ENCODE data around the gene AGBL2.
A peak's percentile ranks its signal among the peaks of the same experiment; 100 is the strongest.
"Not testable (repeated sequence)": the region's sequence is repeated elsewhere in the genome, so short reads cannot be mapped to it uniquely, and the experiment has no call there.

The AGBL2 gene

DNA sequence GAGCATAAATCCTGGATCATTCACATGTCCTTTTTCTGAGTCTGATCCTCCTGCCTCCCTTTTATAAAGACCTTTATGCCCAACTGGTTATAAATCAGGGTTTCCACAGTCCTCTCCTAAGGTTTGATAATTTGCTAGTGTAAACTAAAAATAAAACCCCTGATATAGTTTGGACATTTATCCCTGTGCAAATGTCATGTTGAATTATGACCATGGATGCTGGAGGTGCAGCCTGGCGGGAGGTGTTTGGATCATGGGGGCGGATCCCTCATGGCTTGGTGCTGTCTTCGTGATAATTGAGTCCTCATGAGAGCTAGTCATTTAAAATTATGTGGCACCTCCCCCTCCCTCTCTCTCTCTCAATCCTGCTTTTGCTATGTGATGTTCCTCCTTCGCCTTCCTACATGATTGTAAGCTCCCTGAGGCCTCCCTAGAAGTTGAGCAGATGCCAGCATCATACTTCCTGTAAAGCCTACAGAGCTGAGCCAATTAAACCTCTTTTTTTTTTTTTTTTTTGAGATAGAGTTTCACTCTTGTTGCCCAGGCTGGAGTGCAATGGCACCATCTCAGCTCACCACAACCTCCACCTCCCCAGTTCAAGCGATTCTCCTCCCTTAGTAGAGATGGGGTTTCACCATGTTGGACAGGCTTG is 63.2 kb downstream of the AGBL2 start:
- TF ChIP-seq, protein P1, sequence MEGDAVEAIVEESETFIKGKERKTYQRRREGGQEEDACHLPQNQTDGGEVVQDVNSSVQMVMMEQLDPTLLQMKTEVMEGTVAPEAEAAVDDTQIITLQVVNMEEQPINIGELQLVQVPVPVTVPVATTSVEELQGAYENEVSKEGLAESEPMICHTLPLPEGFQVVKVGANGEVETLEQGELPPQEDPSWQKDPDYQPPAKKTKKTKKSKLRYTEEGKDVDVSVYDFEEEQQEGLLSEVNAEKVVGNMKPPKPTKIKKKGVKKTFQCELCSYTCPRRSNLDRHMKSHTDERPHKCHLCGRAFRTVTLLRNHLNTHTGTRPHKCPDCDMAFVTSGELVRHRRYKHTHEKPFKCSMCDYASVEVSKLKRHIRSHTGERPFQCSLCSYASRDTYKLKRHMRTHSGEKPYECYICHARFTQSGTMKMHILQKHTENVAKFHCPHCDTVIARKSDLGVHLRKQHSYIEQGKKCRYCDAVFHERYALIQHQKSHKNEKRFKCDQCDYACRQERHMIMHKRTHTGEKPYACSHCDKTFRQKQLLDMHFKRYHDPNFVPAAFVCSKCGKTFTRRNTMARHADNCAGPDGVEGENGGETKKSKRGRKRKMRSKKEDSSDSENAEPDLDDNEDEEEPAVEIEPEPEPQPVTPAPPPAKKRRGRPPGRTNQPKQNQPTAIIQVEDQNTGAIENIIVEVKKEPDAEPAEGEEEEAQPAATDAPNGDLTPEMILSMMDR (IDR thresholded peaks at IDR 0.05; ENCODE audit: borderline replicate concordance, insufficient read depth, low read depth, low read length): no peak
- no peak overlapping the region for H3K4me3 ChIP-seq (ENCODE audit: low read depth, low read length)

DNA sequence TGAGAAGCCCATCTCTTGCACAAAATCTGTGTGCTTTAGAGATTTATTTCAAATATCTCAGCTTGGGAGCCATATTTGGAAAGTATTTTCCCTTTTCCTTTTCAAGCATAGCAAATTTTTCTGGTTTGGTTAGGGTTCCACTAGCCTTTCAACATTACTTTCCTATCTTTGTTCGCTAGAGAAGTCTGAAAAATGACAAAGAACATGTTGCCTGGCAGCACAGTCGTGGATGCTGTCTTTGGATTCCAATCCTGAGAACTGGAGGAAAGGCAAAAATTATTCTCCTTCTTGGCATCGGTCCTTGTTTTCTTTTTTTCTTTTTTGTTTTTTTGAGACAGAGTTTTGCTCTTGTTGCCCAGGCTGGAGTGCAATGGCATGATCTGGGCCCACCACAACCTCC is 65.9 kb downstream of the AGBL2 start:
- TF ChIP-seq, protein P1 (IDR thresholded peaks at IDR 0.05; ENCODE audit: borderline replicate concordance, insufficient read depth, low read depth, low read length): no peak
- no peak overlapping the region for H3K4me3 ChIP-seq (ENCODE audit: low read depth, low read length)

DNA sequence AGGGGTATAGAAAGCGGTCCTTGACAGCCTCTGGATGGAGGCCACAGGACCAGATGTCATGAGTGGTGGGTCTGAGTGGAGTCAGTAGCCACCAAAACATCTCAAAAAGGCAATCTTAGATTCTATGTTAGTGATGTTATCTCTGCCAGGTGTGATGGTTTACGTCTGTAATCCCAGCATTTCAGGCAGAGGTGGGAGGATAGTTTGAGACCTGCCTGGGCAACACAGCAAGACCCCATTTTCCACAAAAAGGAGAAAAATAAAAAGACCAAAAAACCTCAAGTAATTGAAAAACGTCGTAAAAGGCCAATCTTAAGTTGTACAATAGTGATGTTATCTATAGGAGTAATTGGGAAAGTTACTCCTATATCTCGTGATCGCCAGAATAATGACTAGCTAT is 69.2 kb downstream of the AGBL2 start:
- TF ChIP-seq, protein P1 (IDR thresholded peaks at IDR 0.05; ENCODE audit: borderline replicate concordance, insufficient read depth, low read depth, low read length): no peak
- H3K4me3 ChIP-seq (ENCODE audit: low read depth, low read length): no peak overlapping the region

DNA sequence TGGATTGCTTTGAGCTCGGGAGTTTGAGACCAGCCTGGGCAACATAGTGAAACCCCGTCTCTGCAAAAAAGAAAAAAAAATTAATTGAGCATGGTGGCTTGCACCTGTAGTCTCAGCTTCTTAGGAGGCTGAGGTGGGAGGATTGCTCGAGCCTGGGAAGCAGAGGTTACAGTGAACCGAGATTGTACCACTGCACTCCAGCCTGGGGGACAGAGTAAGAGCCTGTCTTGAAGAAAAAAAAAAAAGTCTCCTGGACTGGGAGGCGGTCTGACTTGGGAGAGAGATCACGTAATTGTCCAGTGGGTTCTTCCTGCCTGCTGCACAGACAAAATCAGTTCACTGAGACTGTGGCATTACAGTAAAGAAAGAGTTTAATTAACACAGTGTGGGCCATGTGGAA is 69.7 kb downstream of the AGBL2 start:
- TF ChIP-seq, protein P1 (IDR thresholded peaks at IDR 0.05; ENCODE audit: borderline replicate concordance, insufficient read depth, low read depth, low read length): no peak
- no peak overlapping the region for H3K4me3 ChIP-seq (ENCODE audit: low read depth, low read length)

DNA sequence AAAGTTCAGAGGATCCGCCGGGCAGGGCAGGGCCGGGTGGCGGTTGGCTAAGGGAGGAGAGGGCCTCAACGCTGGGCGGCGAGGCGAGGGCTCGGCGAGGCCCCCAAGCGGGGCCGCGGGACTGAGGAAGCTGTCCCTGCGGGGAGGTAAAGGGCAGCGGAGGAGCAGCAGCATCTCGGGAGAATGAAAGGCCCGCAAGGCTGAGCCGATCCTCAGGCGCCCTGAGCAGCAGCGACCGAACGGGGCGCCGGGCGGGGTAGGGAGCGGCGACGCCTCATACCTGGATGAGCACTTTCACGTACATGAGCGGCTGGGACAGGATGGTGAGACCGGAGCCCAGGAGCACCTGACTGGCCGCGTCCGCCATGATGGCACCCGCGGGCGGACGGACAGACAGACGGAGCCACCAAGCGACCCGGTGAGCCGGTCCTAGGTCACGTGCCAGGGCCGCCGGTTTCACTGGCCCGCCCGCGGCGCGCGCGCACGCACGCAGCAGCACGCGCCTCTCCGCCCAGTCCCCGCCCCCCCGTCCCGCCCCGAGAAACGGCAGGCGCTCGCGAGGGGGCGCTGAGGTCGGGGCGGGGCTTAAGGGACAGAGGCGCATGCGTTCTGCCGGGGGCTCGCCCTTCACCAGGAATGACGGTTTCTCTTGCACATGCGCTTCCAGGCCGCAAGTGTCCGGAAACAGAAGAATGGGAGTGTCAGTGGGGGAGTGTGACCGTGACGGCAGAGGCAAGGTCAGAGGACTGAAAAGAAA is 72.9 kb downstream of the AGBL2 start, which contains the start of gene MTCH2:
MTCH2 (minus strand) TSS at position 461 of the 757 bp plus-strand sequence; CDS start at position 367, 94 bp downstream.
- H3K4me3 ChIP-seq (ENCODE audit: low read depth, low read length): peak within 1 kb of the TSS; percentile 65
- TF ChIP-seq, protein P1 (IDR thresholded peaks at IDR 0.05; ENCODE audit: borderline replicate concordance, insufficient read depth, low read depth, low read length): no peak

DNA sequence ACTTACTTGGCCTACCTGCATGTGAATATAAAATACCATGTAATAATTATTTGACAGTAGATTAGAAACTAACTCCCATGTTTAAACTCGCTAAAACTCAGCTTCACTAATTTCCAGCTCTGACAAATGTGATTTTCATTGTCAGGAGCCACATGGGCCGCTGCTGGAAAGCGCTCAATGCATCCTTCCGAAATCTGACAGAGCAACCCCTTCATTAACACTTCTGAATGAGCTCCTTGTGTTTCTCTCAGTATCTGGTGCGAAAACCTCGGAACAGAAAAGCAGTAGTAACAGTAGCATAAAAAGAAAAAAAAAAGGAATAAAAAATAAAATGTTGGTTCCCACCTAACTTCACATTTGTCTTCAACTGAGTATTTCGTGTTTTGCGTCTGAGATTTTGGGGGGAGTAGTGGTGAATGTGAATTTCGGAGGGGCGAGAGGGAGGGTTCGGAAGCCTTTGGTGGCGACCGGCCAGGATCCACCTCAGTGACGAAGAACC is 73.5 kb downstream of the AGBL2 start:
- TF ChIP-seq, protein P1 (IDR thresholded peaks at IDR 0.05; ENCODE audit: borderline replicate concordance, insufficient read depth, low read depth, low read length): no peak

DNA sequence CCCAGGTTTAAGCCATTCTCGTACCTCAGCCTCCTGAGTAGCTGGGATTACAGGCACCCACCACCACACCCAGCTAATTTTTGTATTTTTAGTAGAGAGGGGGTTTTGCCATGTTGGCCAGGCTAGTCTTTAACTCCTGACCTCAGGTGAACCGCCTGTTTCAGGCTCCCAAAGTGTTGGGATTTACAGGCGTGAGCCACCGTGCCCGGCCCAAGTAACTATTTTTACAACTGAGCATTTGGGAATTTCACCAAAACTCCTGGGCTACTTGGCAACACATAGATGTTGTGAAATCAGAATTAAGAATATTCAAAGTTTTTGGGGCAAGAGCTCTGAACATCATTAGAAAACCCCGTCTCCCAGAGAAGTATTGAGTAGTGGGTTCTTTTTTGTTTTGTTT is 74.7 kb downstream of the AGBL2 start:
- H3K4me3 ChIP-seq (ENCODE audit: low read depth, low read length): not testable (repeated sequence)

More for the DNA sequence above, 73.5 kb downstream of the AGBL2 start:
- peak overlapping the region; percentile 65 for H3K4me3 ChIP-seq (ENCODE audit: low read depth, low read length)

DNA sequence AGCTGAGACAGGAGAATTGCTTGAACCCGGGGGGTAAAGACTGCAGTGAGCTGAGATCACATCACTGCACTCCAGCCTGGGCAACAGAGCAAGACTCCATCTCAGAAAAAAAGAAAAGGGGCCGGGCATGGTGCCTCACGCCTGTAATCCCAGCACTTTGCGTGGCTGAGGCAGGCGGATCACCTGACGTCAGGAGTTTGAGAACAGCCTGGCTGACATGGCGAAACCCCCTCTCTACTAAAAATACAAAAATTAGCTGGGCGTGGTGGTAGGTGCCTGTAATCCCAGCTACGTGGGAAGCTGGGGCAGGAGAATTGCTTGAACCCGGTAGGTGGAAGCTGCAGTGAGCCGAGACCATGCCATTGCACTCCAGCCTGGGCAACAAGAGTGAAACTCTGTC is 78.8 kb downstream of the AGBL2 start:
- not testable (repeated sequence) for H3K4me3 ChIP-seq (ENCODE audit: low read depth, low read length)
